Measurements from ENCODE around the gene ADAMTS2. TPM values are rescaled to one million over a fixed set of nuclear protein-coding genes. Genes with fewer than 3 reads are reported as not detected.

Gene ADAMTS2
- total and polyA plus RNA-seq, 8 donors, result 1.8 to 41.5 (median 11.6) TPM

GRCh38 chr5:179176571-179177230 is 168.6 kb downstream of the ADAMTS2 start:
- H3K36me3 ChIP-seq, result peaks cover 0 to 10% (median 4%) of the 10 kb centered on the region in 4 donors
- H3K4me1 ChIP-seq, result no peaks in the 10 kb centered on the region
- no peak overlapping the region for H3K4me3 ChIP-seq
- no peak for DNase-seq
- TF ChIP-seq EP300 (IDR thresholded peaks at IDR 0.05), result no peak
- no peak for TF ChIP-seq POLR2A (IDR thresholded peaks at IDR 0.05)
- no peak for TF ChIP-seq CTCF (IDR thresholded peaks at IDR 0.05)
- TF ChIP-seq POLR2AphosphoS5 (IDR thresholded peaks at IDR 0.05), result no peak
- WGBS, 5 donors, result 74 to 82% (median 77%) methylated on average over 13 of the region's 13 CpGs
- H3K27ac ChIP-seq, result no peak overlapping the region
- H3K27me3 ChIP-seq, result peaks cover 0 to 5% (median 0%) of the 10 kb centered on the region in 3 donors
- intact Hi-C loops (cut with DNase I; ENCODE audit: low total_unique reads), result no loop called here
- peaks cover 0 to 7% (median 5%) of the 10 kb centered on the region in 4 donors for H3K9me3 ChIP-seq

DNA sequence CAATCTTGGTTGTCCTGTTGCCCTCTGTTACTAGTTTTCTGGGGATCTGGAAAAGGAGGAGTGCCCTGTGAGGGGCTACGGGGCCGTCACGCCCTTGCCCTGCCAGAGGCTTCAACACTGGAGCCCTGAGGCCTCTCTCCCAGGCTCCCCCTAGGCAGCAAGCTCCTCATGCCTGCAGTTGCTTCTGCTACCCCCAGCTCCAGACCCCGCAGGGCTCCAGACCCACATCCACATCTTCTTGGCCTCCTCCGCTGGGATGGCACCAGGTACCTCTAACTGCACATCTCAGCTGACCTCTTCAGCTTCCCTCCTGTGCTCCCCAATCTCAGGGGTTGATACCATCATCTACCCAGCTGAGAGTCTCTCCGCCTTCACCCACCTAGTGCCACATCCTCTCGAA is 169.1 kb downstream of the ADAMTS2 start:
- H3K9me3 ChIP-seq, result peaks cover 0 to 7% (median 5%) of the 10 kb centered on the region in 4 donors
- intact Hi-C loops (cut with DNase I; ENCODE audit: low total_unique reads), result no loop called here
- no peaks in the 10 kb centered on the region for H3K4me1 ChIP-seq
- peaks cover 0 to 10% (median 4%) of the 10 kb centered on the region in 4 donors for H3K36me3 ChIP-seq
- peaks cover 0 to 7% (median 0%) of the 10 kb centered on the region in 3 donors for H3K27me3 ChIP-seq
- DNase-seq, result no peak
- TF ChIP-seq EP300 (IDR thresholded peaks at IDR 0.05) (no peak), CTCF (IDR thresholded peaks at IDR 0.05) (no peak), POLR2AphosphoS5 (IDR thresholded peaks at IDR 0.05) (no peak), POLR2A (IDR thresholded peaks at IDR 0.05) (no peak)
- no peak overlapping the region for H3K27ac ChIP-seq
- WGBS, 5 donors, result 75 to 90% (median 79%) methylated on average over 7 of the region's 7 CpGs
- no peak overlapping the region for H3K4me3 ChIP-seq

GRCh38 chr5:179171816-179172745 is 173.2 kb downstream of the ADAMTS2 start:
- 79 to 86% (median 84%) methylated on average over 19 to 20 of the region's 20 CpGs for WGBS, 5 donors

More at GRCh38 chr5:179171816-179172745, 173.2 kb downstream of the ADAMTS2 start:
- Histone ChIP-seq H3K36me3 (peaks cover 0 to 3% (median 0%) of the 10 kb centered on the region in 4 donors), H3K4me3 (no peak overlapping the region), H3K4me1 (peaks cover 4 to 8% (median 6%) of the 10 kb centered on the region in 4 donors), H3K27ac (no peak overlapping the region), H3K27me3 (peaks cover 0 to 22% (median 6%) of the 10 kb centered on the region in 3 donors), H3K9me3 (no peaks in the 10 kb centered on the region)
- intact Hi-C loops (cut with DNase I; ENCODE audit: low total_unique reads), result no loop called here
- no peak for DNase-seq
- no peak for TF ChIP-seq POLR2AphosphoS5 (IDR thresholded peaks at IDR 0.05)
- no peak for TF ChIP-seq POLR2A (IDR thresholded peaks at IDR 0.05)
- no peak for TF ChIP-seq CTCF (IDR thresholded peaks at IDR 0.05)
- no peak for TF ChIP-seq EP300 (IDR thresholded peaks at IDR 0.05)
